Measurements from ENCODE around the gene TNPO3.
"Not testable (repeated sequence)": the region's sequence is repeated elsewhere in the genome, so short reads cannot be mapped to it uniquely, and the experiment has no call there.

Gene TNPO3

DNA sequence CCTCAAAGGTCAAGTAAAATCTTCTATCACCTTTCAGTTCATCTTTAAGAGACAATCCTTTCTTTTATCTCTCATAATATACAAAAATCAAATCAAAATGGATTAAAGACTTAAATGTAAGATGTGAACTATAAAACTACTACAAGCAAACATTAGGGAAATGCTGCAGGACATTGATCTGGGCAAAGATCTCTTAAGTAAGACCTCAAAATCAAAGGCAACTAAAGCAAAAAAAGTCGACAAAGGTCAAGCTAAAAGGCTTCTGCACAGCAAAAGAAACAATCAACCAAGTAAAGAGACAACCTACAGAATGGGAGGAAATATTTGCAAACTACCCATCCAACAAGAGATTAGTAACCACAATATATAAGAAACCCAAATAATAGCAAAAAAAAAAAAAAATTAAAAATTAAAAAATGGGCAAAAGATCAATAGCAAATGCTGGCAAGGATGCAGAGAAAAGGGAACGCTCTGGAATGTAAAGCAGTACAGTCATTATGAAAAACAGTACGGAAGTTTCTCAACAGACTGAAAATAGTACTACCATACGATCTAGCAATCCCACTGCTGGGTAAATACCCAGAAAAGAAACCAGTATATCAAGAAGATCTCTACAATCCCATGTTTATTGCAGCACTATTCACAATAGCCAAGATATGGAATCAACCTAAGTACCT, 41.7 kb downstream of the TNPO3 start:
- no peak for DNase-seq

DNA sequence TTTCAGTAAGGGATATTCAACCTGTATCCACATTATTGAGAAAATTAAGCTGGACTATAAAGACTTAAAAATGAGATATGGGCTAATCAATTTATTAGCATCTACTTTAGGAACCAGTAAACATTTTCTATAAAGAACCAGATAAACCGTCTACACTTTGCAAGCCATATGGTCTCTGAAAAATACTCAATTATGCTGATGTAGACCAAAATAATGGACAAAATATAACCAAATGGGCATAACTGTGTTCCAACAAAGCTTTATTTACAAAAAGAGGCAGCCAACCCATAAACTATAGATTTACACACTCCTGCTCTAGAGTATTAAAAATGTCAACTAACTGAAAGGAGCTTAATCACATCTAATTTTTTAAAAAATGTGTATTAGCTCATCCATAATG, 42.3 kb downstream of the TNPO3 start:
- no peak for DNase-seq

DNA sequence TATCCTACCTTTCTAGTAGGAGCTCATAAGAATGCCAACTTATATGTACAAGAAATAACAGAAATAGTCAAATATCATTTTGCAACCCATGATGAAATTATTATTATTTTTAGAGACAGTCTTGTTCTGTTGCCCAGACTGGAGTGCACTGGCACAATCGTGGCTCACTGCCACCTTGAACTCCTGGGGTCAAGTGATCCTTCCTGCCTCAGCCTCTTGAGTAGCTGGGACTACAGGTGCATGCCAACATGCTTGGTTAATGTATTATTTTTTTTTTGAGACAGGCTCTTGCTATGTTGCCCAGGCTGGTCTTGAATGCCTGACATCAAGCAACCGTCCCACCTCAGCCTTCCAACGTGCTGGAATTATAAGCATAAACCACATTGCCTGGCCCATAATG, 44.8 kb downstream of the TNPO3 start:
- no peak for DNase-seq

DNA sequence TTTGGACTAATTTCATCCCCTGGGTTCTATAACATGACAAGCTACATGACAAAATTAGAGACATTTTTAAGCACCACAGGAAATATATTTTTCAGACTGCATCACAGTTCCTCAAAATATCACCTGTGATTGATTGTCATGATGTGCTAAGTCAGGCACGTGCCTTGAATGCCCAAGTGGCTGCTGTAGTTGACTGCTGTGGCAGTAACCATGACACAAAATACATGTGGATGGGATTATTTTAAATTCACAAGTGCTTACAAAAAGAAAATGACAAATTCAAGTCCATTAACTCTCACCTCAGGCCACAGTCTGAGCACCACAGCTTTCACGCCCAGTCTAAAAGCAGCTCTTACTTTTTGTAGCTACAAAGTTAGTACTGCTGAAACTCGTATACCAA, 45.5 kb downstream of the TNPO3 start:
- DNase-seq, result no peak

DNA sequence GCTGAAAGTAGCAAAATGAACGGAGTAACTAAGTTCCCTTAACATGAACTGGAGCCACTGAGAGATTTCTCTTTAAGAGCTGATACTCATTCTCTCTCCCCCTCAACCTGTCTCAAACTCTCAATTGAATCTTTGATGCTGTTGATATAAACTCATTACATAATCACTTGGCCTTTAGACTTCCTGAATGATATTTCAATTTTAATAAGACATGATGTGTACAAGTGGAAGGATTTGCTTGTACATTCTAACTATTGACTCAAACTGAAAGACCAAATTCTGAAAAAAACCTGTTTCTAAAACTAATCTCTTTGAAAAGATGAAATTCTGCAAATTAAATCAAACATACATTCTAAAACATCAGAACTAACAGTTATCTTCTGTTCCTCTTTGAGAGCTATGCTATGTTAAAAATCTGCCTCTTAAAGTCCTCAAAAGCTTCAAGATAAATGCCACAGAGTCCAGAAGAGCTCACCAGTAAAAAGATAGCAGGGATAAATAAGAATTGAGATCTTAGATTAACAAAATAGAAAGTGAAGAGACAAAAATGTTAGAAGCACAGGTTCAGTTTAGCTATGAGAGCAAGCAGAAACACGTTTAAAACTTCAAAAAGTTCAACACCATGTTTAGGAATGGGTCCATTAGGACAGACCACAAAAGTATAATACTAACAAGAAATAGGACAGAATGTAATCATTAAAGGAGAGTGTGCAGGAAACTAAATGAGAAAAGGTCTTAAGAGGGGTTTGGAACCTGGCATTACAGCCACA, 46.1 kb downstream of the TNPO3 start:
- DNase-seq, result no peak

DNA sequence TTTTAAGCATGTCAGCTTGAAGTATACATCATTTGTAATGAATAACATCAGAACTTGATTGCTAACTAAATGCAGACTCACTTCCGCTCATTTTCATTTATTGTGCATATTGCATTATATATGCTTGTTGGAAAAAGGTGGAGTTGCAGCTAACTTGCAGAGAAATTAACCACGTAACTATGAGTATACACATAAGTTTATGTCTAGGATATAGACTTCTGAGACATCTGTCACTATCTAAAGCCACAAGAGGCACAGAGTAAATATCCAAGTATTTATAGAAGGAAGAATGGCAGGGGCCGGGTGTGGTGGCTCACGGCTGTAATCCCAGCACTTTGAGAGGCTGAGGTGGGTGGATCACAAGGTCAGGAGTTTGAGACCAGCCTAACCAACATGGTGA, 47.3 kb downstream of the TNPO3 start:
- no peak for DNase-seq

DNA sequence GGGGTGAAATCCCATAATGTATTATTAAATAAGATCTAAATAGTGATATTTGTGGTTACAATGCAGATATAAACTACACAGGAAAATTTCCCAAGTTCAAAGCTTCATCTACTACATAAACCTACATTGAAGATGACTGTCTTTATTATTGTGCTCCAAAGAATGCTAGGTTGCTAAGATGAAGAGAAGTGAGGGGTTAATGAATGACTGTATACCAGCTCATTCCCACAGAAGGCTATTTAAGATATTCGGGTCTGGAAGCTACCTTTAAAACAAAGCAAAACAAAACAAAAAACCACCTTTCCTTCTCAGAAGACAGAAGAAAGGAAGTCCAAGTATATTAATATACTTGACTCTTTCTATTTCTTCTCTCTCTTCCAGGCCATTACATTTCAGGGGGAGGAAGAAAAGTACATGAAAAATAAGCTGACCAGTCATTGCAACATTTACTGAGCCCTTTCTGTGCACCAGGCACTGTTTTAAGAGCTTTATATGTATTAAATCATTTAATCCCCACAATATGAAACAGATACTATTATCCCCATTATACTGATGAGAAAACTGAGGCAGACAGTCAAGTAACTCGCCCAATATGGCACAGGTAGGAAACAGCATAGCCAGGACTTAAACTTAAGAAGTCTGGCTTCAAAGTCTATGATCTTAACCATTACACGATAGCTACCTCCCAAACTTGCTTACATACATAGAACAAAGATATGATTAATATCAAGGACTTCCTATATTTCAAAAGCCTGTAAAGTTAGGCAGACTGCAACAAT, 48.1 kb downstream of the TNPO3 start:
- DNase-seq, result no peak

DNA sequence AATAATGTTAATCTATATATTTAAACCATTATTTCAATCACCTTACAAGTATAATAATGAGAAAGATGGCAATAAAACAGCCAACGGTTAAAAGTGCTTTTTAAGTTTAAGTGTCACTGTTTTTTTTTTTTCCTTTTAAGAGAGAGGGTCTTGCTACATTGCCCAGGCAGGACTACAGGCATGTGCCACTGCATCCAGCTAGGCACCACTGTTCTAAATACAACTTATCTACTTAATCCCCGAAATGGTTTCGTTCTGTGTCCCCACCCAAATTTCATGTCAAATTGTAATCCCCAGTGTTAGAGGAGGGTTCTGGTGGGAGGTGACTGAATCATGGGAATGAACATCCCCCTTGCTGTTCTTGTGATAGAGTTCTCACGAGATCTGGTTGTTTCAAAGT, 49.7 kb downstream of the TNPO3 start:
- no peak for DNase-seq

DNA sequence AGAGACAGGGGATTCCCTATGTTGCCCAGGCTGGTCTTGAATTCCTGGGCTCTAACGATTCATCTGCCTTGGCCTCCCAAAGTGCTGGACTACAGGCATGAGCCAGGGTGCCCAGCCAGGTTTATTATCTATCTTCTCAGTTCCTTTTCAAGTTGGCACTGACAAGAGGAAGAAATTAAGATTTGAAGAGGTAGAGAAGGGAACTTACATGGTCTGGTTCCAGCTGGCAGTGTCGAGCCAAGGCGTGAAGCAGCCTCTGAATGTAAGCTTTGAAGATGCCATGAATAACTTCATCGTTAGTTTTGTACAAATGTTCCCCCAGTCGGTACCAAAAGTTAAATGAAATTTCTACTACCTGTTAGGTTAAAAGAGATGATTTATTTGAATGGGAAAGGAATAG, 57.7 kb downstream of the TNPO3 start:
- DNase-seq, result no peak

DNA sequence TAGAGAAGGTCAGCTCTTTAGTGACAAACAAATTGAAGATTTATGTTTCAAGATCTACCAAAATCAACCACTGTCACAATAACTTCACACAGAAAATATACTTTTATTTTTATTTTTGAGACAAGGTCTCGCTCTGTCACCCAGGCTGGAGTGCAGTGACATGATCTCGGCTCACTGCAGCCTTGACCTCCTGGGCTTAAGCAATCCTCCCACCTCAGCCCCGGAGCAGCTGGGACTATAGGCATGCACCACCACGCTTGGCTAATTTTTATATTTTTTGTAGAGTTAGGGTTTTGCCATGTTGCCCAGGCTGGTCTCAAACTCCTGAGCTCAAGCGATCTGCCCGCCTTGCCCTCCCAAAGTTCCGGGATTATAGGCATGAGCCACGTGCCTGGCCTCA, 60.4 kb downstream of the TNPO3 start:
- not testable (repeated sequence) for DNase-seq

DNA sequence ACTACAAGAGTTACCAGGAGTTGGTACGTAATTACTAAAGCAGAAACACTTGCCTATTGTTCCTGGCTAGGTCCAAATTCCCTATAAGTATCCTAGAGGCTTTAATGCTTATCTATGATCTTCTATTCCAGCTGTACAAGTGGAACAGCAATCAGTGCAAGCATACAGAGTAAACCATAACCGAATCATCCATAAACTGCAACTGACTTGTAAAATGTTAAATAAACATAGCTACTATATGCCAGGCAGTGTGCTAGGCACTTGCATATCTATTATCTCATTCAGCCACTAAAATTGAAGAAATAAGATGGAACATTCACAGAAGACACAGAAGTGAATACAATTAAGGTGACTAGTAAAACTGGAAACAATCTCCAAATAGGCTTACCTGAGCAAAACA, 61.5 kb downstream of the TNPO3 start:
- DNase-seq, result no peak

DNA sequence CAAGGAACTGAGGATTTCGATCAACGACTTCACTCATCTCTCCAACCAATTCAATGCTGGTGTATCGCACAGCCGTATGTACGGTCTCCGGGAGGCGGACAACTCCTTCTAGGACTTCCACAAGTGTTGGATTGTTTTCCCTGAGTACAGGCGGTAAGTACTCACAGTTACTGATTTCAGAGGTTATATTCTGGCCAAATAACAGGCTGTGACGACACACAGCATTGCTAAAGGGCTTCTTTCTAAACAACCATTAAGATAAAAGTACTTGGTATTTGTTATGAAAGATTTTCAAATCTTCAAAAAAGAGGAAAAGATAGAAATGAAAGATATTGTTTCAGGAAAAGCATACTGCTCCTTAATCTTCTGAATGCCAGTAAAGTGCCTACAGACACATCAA, 65.0 kb downstream of the TNPO3 start:
- DNase-seq, result no peak

DNA sequence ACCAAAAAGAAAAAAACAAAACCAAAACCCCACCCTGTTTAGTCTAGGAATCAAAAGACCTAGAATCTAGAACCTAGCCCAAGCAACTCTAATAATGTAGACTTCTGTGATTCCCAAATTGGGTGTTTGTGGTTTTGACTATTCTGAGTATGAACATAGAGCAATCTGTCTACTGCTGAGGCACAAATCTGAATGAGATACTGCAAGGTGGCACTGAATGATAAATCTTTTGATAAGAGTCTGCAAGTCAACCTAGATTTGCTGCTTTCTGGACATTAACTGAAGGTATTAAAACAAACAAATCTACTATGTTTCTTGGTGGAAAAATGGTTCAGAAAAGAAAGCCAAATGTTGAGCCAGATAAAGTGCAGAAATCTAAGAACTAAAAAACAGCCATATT, 66.5 kb downstream of the TNPO3 start:
- DNase-seq, result no peak

DNA sequence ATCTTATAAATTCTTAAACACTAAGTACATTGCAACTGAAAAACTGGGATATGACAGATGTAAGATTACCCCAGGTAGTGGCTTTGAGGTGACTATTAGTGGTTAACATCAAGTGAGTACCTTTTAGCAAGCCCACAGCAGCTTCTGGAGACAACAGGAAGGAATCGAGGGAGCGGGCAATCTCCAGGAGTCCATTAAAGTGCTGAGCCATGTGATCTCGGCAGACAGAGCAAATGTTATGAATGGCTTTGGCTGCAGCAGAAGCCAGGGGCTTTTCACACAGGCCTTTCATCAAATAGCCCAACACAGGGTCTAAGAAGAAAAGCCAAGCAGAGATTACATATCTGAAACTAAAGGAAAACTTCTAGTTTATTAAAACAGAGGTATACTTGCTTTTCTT, 68.3 kb downstream of the TNPO3 start:
- DNase-seq, result no peak

DNA sequence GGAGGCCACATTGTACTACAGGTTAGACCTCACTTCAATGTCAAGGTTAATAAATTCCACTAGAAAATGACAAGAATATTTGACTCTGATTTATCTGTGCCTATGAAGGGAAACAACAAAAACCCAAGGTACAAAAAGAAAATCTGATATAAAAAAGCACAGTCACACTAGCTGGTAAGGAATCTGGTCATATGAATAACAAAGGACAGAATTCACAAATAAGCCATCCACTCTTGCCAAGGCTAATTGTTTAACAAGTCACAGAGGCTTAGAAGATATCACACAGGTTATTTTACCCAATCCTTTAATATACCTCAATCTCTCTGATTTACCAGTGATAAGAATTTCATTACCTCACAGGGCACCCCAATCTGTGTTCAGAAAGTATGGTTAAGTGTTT, 69.3 kb downstream of the TNPO3 start:
- no peak for DNase-seq

DNA sequence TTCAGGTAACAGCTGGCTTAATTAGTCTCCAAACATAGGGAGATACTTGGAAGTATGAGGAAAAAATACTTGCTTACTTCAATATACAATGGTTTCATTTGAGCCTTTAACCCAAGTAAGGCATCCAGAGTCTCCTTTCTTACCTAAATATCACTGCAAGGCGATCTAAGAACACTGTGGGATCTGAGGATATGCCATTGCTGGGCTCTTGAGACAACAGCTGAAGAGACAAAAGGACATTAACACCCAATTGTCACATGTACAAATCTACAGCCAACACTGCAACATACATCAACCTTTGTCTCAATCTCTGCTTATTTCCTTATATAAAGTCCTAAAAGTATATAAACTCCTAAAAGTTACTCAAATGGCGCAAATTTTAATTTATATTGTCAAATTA, 72.8 kb downstream of the TNPO3 start:
- DNase-seq, result no peak

DNA sequence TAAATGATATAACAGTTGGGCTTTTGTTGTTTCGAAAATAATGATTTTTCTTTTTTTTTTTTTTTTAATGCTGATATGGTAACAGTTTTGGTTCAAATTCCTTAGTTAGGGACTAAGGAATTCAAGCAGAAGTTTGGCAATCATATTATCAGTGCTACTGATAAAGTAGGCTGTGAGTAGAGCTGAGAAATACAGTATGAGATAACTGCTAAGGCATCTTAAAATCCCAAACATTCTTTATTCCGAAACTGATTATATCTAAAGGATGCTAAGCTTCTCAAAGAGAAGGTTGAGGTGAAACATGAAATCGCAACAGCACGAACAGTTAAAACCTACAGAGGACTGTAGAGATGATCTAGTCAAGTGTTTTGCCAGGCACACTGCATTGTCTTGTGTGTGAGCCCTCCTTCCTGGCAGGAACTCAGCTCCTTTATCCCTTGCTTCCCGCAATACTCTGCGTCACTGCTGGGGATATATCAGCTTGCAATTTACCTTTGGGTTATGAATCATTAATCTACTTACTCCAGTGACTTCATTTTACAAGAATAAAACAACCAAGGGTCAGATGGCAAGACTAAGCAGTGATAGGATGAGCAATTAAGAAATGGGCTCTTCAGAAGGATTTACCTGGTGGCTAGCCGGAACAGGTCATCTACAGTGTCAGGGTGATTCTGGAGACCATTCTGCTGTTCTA, 80.5 kb downstream of the TNPO3 start:
- DNase-seq, result no peak

DNA sequence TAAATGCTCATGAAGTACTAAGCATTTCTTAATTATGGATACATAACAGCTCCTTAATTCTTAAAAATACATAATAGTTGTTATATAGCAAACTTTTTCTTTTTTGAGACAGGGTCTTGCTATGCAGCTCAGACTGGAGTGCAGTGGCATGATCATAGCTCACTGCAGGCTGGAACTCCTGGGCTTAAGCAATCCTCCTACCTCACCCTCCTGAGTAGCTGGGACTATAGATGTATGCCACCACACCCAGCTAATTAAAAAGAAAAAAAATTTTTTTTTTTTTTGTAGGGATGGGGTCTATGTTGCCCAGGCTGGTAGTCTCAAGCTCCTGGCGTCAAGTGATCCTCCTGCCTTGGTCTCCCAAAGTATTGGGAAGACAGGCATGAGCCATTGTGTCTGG, 86.3 kb downstream of the TNPO3 start:
- no peak for DNase-seq

DNA sequence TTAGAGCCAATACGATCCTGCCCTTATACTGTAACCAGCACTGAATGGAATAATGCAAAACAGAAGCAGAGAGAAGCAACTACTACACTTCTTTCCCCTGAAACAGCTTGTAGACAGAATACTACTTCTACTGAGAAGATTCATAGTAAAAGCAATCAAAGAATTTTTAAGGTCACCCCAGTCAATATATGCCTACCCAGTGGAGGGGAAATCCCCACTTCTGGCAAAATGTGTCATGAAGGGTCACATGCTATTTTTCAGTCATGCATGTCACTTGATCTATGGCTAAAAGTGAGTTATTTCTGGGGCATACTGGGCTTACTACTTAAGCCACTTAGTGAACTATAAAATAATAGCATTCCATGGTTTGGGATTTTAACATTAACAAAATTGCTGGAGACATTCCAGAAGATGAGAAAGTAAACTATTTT, 91.6 kb downstream of the TNPO3 start:
- DNase-seq, result peak; percentile 59

DNA sequence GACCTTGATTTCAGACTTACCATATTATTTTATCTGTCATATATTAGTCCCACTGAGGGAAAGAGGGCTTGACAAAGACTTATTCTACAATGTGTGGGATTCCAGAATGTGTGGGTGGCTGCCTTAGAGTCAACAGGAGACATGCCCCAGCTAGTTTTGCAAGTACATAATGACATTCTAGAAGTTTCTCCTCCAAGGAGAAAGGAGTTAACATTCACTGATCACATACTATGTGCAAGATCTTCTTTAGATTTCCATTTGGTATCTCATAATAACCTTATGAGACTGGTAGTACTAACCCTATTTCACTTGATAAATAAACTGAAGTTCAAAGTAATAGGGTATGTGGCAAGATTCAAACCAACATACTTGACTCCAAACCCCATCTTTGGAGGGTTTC, 92.0 kb downstream of the TNPO3 start:
- DNase-seq, result no peak

DNA sequence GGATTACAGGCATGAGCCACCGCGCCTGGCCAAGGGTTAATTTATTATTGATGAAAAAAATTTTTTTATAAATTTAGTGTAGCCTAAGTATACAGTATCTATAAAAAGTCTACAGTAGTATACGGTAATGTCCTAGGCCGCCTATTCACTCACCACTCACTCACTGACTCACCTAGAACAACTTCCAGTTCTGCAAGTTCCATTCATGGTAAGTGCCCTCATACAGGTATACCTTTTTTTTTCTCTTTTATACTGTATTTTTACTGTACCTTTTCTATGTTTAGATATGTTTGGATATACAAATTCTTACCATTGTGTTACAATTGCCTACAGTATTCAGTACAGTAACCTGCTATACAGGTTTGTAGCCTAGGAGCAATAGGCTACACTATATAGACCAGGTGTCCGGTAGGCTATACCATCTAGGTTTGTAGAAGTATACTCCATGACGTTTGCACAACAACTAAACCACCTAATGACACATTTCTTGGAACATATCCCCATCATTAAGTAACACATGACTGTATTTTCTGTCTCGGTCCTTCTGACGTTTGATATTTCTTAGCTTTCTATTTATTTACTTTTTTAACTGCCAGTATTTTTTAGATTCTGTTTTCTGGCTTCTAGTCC, 93.8 kb downstream of the TNPO3 start:
- no peak for DNase-seq

DNA sequence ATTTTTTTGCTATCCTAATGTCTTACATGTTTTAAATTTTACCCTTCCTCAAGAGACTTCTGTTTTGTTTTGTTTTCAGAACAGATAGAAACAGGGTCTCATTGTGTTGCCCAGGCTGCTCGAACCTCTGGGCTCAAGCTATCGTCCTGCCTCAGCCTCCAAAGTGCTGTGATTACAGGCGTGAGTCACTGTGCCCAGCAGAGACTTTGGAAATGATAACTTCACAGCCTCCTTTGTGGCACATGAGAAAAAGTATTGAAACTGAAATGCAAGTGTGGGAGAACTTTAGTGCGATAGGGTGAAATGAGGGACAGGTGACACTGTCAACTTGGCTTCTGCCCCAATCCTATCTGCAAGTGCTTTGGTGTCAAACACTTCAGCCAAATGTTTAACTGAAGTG, 95.6 kb downstream of the TNPO3 start:
- peak; percentile 36 for DNase-seq

DNA sequence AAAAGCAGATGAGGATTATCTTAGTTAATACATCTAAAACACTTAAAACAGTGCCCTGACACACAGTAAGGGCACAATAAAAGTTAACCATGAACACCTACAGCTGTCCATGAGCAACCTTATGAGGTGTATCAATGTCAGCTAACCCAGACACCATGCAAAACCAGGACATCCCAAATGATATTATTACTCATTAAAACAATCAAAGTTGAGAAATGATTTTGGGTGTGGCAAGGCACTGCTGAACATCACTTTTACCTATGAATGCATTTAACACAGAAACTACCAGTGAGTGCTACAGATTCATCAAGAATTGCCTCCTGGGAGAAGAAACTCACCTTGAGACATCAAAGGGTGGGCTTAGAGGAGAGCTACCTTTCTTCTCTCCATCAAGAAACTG, 98.9 kb downstream of the TNPO3 start:
- DNase-seq, result no peak
